ENCODE results near the gene STK11IP. TPM values are rescaled to one million over a fixed set of nuclear protein-coding genes. Genes with fewer than 3 reads are reported as not detected.
A peak's percentile ranks its signal among the peaks of the same experiment; 100 is the strongest.

STK11IP gene
- total and polyA plus RNA-seq, 2 of the 13 experiments (the other 11 are each of a cell fraction or from before 2014, with no cell fraction given): 12.8 to 24.0 TPM

DNA sequence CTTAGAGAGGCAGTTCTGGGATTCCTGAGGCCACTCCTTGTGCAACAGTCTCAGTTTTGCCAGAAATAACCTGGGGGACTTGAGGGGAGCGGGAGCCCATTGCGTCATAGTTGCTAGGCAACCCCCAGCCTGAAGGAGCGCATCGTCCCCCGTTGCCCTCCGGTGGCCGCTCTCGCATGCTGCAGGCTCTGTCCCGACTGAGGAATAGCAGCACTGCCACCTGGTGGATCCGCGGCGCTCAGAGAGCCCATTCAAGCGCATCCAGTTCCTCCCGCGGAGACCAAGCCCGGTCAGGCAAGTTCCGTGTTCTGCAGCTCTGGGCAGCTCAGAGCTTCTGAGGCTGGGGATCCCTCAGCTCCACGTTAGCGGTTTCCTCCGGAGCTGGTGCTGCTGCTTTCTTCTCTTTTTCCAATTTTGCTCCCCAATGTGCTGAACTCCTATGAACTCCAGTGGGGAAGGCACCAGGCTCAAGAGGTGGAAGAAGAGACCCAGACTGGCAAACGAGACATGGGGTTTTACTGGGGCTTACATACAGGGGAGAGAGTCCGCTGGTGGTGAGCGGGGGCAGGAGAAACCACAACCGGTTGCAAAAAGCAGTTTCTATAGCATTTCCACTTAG is 44.9 kb downstream of the STK11IP start (continued):
- TF ChIP-seq ZNF75D (CRISPR knock-in tag; IDR thresholded peaks at IDR 0.05; ENCODE audit: borderline replicate concordance) (no peak), MATR3 (CRISPR knock-in tag; IDR thresholded peaks at IDR 0.05) (no peak), ZNF331 (CRISPR knock-in tag; IDR thresholded peaks at IDR 0.05) (peak; percentile 86; the same call in 1 of the 2 replicates), NPAS2 (CRISPR knock-in tag; IDR thresholded peaks at IDR 0.05; ENCODE audit: borderline replicate concordance) (no peak), JARID2 (CRISPR knock-in tag; IDR thresholded peaks at IDR 0.05; ENCODE audit: insufficient replicate concordance) (peak; percentile 94), FOXP1 (IDR thresholded peaks at IDR 0.05) (no peak), FOXP1 (CRISPR knock-in tag; IDR thresholded peaks at IDR 0.05) (no peak)
- TF ChIP-seq, protein P1, sequence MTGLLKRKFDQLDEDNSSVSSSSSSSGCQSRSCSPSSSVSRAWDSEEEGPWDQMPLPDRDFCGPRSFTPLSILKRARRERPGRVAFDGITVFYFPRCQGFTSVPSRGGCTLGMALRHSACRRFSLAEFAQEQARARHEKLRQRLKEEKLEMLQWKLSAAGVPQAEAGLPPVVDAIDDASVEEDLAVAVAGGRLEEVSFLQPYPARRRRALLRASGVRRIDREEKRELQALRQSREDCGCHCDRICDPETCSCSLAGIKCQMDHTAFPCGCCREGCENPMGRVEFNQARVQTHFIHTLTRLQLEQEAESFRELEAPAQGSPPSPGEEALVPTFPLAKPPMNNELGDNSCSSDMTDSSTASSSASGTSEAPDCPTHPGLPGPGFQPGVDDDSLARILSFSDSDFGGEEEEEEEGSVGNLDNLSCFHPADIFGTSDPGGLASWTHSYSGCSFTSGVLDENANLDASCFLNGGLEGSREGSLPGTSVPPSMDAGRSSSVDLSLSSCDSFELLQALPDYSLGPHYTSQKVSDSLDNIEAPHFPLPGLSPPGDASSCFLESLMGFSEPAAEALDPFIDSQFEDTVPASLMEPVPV (CRISPR knock-in tag; IDR thresholded peaks at IDR 0.05): peak; percentile 83
- TF ChIP-seq, protein P2, sequence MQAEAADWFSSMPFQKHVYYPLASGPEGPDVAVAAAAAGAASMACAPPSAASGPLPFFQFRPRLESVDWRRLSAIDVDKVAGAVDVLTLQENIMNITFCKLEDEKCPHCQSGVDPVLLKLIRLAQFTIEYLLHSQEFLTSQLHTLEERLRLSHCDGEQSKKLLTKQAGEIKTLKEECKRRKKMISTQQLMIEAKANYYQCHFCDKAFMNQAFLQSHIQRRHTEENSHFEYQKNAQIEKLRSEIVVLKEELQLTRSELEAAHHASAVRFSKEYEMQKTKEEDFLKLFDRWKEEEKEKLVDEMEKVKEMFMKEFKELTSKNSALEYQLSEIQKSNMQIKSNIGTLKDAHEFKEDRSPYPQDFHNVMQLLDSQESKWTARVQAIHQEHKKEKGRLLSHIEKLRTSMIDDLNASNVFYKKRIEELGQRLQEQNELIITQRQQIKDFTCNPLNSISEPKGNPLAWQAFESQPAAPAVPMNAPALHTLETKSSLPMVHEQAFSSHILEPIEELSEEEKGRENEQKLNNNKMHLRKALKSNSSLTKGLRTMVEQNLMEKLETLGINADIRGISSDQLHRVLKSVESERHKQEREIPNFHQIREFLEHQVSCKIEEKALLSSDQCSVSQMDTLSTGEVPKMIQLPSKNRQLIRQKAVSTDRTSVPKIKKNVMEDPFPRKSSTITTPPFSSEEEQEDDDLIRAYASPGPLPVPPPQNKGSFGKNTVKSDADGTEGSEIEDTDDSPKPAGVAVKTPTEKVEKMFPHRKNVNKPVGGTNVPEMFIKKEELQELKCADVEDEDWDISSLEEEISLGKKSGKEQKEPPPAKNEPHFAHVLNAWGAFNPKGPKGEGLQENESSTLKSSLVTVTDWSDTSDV (CRISPR knock-in tag; IDR thresholded peaks at IDR 0.05): no peak
- TF ChIP-seq, protein P3, sequence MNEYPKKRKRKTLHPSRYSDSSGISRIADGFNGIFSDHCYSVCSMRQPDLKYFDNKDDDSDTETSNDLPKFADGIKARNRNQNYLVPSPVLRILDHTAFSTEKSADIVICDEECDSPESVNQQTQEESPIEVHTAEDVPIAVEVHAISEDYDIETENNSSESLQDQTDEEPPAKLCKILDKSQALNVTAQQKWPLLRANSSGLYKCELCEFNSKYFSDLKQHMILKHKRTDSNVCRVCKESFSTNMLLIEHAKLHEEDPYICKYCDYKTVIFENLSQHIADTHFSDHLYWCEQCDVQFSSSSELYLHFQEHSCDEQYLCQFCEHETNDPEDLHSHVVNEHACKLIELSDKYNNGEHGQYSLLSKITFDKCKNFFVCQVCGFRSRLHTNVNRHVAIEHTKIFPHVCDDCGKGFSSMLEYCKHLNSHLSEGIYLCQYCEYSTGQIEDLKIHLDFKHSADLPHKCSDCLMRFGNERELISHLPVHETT (CRISPR knock-in tag; conservative IDR thresholded peaks at IDR 0.05): peak; percentile 63
- TF ChIP-seq, protein P4, sequence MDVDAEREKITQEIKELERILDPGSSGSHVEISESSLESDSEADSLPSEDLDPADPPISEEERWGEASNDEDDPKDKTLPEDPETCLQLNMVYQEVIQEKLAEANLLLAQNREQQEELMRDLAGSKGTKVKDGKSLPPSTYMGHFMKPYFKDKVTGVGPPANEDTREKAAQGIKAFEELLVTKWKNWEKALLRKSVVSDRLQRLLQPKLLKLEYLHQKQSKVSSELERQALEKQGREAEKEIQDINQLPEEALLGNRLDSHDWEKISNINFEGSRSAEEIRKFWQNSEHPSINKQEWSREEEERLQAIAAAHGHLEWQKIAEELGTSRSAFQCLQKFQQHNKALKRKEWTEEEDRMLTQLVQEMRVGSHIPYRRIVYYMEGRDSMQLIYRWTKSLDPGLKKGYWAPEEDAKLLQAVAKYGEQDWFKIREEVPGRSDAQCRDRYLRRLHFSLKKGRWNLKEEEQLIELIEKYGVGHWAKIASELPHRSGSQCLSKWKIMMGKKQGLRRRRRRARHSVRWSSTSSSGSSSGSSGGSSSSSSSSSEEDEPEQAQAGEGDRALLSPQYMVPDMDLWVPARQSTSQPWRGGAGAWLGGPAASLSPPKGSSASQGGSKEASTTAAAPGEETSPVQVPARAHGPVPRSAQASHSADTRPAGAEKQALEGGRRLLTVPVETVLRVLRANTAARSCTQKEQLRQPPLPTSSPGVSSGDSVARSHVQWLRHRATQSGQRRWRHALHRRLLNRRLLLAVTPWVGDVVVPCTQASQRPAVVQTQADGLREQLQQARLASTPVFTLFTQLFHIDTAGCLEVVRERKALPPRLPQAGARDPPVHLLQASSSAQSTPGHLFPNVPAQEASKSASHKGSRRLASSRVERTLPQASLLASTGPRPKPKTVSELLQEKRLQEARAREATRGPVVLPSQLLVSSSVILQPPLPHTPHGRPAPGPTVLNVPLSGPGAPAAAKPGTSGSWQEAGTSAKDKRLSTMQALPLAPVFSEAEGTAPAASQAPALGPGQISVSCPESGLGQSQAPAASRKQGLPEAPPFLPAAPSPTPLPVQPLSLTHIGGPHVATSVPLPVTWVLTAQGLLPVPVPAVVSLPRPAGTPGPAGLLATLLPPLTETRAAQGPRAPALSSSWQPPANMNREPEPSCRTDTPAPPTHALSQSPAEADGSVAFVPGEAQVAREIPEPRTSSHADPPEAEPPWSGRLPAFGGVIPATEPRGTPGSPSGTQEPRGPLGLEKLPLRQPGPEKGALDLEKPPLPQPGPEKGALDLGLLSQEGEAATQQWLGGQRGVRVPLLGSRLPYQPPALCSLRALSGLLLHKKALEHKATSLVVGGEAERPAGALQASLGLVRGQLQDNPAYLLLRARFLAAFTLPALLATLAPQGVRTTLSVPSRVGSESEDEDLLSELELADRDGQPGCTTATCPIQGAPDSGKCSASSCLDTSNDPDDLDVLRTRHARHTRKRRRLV (CRISPR knock-in tag; IDR thresholded peaks at IDR 0.05): 0 out of 2 replicates have a peak, but pooled peaks have one; percentile 31
- TF ChIP-seq, protein P5, sequence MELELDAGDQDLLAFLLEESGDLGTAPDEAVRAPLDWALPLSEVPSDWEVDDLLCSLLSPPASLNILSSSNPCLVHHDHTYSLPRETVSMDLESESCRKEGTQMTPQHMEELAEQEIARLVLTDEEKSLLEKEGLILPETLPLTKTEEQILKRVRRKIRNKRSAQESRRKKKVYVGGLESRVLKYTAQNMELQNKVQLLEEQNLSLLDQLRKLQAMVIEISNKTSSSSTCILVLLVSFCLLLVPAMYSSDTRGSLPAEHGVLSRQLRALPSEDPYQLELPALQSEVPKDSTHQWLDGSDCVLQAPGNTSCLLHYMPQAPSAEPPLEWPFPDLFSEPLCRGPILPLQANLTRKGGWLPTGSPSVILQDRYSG (CRISPR knock-in tag; IDR thresholded peaks at IDR 0.05): no peak
- TF ChIP-seq, protein P6, sequence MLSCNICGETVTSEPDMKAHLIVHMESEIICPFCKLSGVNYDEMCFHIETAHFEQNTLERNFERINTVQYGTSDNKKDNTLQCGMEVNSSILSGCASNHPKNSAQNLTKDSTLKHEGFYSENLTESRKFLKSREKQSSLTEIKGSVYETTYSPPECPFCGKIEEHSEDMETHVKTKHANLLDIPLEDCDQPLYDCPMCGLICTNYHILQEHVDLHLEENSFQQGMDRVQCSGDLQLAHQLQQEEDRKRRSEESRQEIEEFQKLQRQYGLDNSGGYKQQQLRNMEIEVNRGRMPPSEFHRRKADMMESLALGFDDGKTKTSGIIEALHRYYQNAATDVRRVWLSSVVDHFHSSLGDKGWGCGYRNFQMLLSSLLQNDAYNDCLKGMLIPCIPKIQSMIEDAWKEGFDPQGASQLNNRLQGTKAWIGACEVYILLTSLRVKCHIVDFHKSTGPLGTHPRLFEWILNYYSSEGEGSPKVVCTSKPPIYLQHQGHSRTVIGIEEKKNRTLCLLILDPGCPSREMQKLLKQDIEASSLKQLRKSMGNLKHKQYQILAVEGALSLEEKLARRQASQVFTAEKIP (CRISPR knock-in tag; IDR thresholded peaks at IDR 0.05; ENCODE audit: borderline replicate concordance): no peak
- TF ChIP-seq, protein P7, sequence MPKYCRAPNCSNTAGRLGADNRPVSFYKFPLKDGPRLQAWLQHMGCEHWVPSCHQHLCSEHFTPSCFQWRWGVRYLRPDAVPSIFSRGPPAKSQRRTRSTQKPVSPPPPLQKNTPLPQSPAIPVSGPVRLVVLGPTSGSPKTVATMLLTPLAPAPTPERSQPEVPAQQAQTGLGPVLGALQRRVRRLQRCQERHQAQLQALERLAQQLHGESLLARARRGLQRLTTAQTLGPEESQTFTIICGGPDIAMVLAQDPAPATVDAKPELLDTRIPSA (CRISPR knock-in tag; IDR thresholded peaks at IDR 0.05; ENCODE audit: borderline replicate concordance): no peak

Data from HepG2 (cell line).